K562 (cell line): ENCODE data around the gene HOXD1. TPM values are rescaled to one million over a fixed set of nuclear protein-coding genes. Genes with fewer than 3 reads are reported as not detected.

ENCODE experiments used
- ATAC-seq: fragments of 200-7000 bp; cut with Tn5 transposase; 3 replicates; pipeline ENCODE4 v1.9.1; 2020; ENCODE audit warnings: moderate library complexity
- Bru-seq: library from RNA; stranded (reverse); fragments of 400-500 nt; gene quantifications from one replicate; lab custom pipeline; 2021; lab: Mats Ljungman, UMichigan
- BruChase-seq, 2 experiments: library from RNA; stranded (reverse); fragments of 400-500 nt; gene quantifications; one replicate each; lab custom pipeline; 2021; lab: Mats Ljungman, UMichigan
- BruUV-seq: library from RNA; stranded (reverse); fragments of 400-500 nt; replicated peaks from 2 replicates; lab custom pipeline; 2021; lab: Mats Ljungman, UMichigan
- CTCF ChIA-PET: fragments of 300-600 bp; formaldehyde crosslinking; extraction: SDS; loops from one replicate; lab custom pipeline; 2021; ENCODE audit warnings: low intra/inter-chr PET ratio; lab: Yijun Ruan, JAX
- POLR2A ChIA-PET: fragments of 300-600, 350-650 bp; sonication (Branson Sonifier 250); formaldehyde crosslinking; extraction: SDS; loops from one replicate; lab custom pipeline; 2021; ENCODE audit warnings: antibody characterized with exemption, inconsistent platforms; lab: Yijun Ruan, JAX
- DNase-seq, 4 experiments: peaks; one replicate each; pipeline versions ENCODE4 v3.0.0 to v3.0.0-alpha.2; 2011 to 2018; ENCODE audit warnings: low spot score in 3 of 4, mixed read lengths in 3 of 4; ENCODE audit errors: extremely low read depth in 1 of 4
- FAIRE-seq: peaks from 2 replicates; lab custom pipeline; 2011; peaks lifted over from hg19 to GRCh38; lab: Jason Lieb, UNC
- H2AFZ ChIP-seq: 2 replicates; pipeline ENCODE4 v1.6.0; 2011; ENCODE audit warnings: low read depth, low read length, control low read depth, inconsistent platforms
- H3K27ac ChIP-seq: fragments of 200-600 bp; 3 replicates; pipeline ENCODE4 v1.8.0; 2011; ENCODE audit warnings: low read depth, mild to moderate bottlenecking, control low read depth, inconsistent platforms, low read length, moderate library complexity, mixed read lengths; ENCODE audit errors: extremely low read depth
- H3K27me3 ChIP-seq, 2 experiments: fragments of 300-600 bp in 1 of 2; 2 replicates in 1 of 2; 3 replicates in 1 of 2; pipeline versions ENCODE4 v1.6.0 to v1.8.0; 2011; ENCODE audit warnings: inconsistent platforms in 2 of 2, low read length in 2 of 2, mild to moderate bottlenecking in 1 of 2, mixed read lengths in 1 of 2, moderate library complexity in 1 of 2; ENCODE audit not compliant: control insufficient read depth in 2 of 2, insufficient read depth in 2 of 2
- H3K36me3 ChIP-seq: fragments of 300-600 bp; 3 replicates; pipeline ENCODE4 v1.8.0; 2011; ENCODE audit warnings: mild to moderate bottlenecking, low read length, inconsistent platforms; ENCODE audit not compliant: control insufficient read depth, insufficient read depth
- H3K4me1 ChIP-seq, 2 experiments: fragments of 200-600 bp in 1 of 2; replicated peaks in 1 of 2; 2 replicates in 1 of 2; 3 replicates in 1 of 2; pipeline versions ENCODE4 v1.5.1 to v1.8.0; 2011; ENCODE audit warnings: inconsistent platforms in 2 of 2, low read length in 2 of 2, mild to moderate bottlenecking in 1 of 2, mixed read lengths in 1 of 2, moderate library complexity in 1 of 2; ENCODE audit not compliant: control insufficient read depth in 2 of 2, insufficient read depth in 2 of 2
- H3K4me2 ChIP-seq: 2 replicates; pipeline ENCODE4 v1.6.1; 2011; ENCODE audit warnings: low read length, control low read depth, inconsistent platforms, mixed read lengths; ENCODE audit not compliant: insufficient read depth
- H3K4me3 ChIP-seq: fragments of 200-600 bp; sonication (generic), shearing (Covaris generic); 2 replicates; pipeline ENCODE4 v1.5.1; 2016; ENCODE audit warnings: control low read depth, inconsistent platforms
- H3K79me2 ChIP-seq: fragments of 200-600 bp; 3 replicates; pipeline ENCODE4 v1.8.0; 2011; ENCODE audit warnings: low read length, inconsistent platforms; ENCODE audit not compliant: control insufficient read depth, insufficient read depth
- H3K9ac ChIP-seq, 2 experiments: 2 replicates each; pipeline versions ENCODE4 v1.6.0 to v1.6.1; 2011; ENCODE audit warnings: low read depth in 2 of 2, low read length in 2 of 2, control low read depth in 1 of 2, inconsistent platforms in 1 of 2, mild to moderate bottlenecking in 1 of 2, mixed read lengths in 1 of 2; ENCODE audit not compliant: insufficient read depth in 1 of 2
- H3K9me1 ChIP-seq: one replicate; pipeline ENCODE4 v1.6.0; 2011; ENCODE audit warnings: inconsistent platforms, mild to moderate bottlenecking, low read length, moderate library complexity; ENCODE audit not compliant: control insufficient read depth, insufficient read depth
- H3K9me3 ChIP-seq: replicated peaks from 2 replicates; pipeline ENCODE4 v1.5.1; 2011; ENCODE audit warnings: low read depth, low read length, inconsistent platforms; ENCODE audit not compliant: control insufficient read depth, insufficient read depth
- H4K20me1 ChIP-seq: replicated peaks from 2 replicates; pipeline ENCODE4 v1.6.1; 2011; ENCODE audit warnings: low read length, inconsistent platforms, mixed read lengths; ENCODE audit not compliant: control insufficient read depth, insufficient read depth
- ELF1 ChIP-seq: fragments of 200-800 bp; sonication (Bioruptor generic); IDR thresholded peaks from 2 replicates; pipeline ENCODE4 v1.6.1; 2016; ENCODE audit warnings: missing genetic modification characterization, missing compliant biosample characterization
- MEIS2 ChIP-seq: fragments of 450-650 bp; IDR thresholded peaks from 2 replicates; pipeline ENCODE4 v1.6.1; 2014; ENCODE audit warnings: mild to moderate bottlenecking; ENCODE audit not compliant: partially characterized antibody
- RBM25 ChIP-seq: fragments of 200-400 bp; formaldehyde crosslinking; IDR thresholded peaks from 2 replicates; pipeline ENCODE4 v1.6.1; 2018; ENCODE audit warnings: low read length, low read depth, moderate library complexity; ENCODE audit not compliant: severe bottlenecking
- TSHZ1 ChIP-seq: fragments of 250-450 bp; sonication (Bioruptor Pico); IDR thresholded peaks from 2 replicates; pipeline ENCODE4 v1.4.0; 2020; ENCODE audit warnings: mild to moderate bottlenecking, moderate library complexity
- USF2 ChIP-seq: sonication (generic); formaldehyde crosslinking; IDR thresholded peaks from 2 replicates; pipeline ENCODE4 v1.5.0; 2020; ENCODE audit warnings: missing genetic modification reagents
- ZHX1 ChIP-seq: fragments of 150-350 bp; conservative IDR thresholded peaks from 2 replicates; pipeline ENCODE4 v1.6.1; 2014; ENCODE audit warnings: low read length
- ZNF280B ChIP-seq: fragments of 250-450 bp; sonication (Bioruptor Pico); IDR thresholded peaks from 2 replicates; pipeline ENCODE4 v1.5.1; 2021; ENCODE audit warnings: mild to moderate bottlenecking
- WGBS: fragments of 100-300 bp; shearing (Covaris generic); methylation state at CpG from one replicate; pipeline ENCODE4 v1.1.6; 2016; ENCODE audit warnings: low coverage, mixed read lengths; ENCODE audit not compliant: insufficient coverage; ENCODE audit errors: missing lambda C conversion rate; 5-methylcytosine and 5-hydroxymethylcytosine counted together
- in situ Hi-C: fragments of 300-500 bp; cut with MboI; formaldehyde crosslinking; loops from 4 replicates; pipeline ENCODE4 v1.15.0; 2018; ENCODE audit warnings: inconsistent platforms, mixed read lengths
- intact Hi-C: fragments of 100-400 bp; cut with micrococcal nuclease; formaldehyde crosslinking; loops from 2 replicates; pipeline ENCODE4 v1.14.2; 2022
- long read RNA-seq, 3 experiments: library from polyadenylated mRNA in 2 of 3; library from RNA in 1 of 3; unstranded in 2 of 3; stranded (forward) in 1 of 3; transcript quantifications; one replicate each; pipeline ENCODE4 v2.0.0, GENCODE V29; 2019 to 2022
- polyA minus RNA-seq, 3 experiments: library from RNA; depleted of rRNA, polyadenylated mRNA; stranded (reverse); fragments of >200 nt; gene quantifications; 2 replicates each; pipeline ENCODE4 v1.2.3, GENCODE V29; 2011
- polyA plus RNA-seq, 8 experiments: library from polyadenylated mRNA; depleted of rRNA in 4 of 8; stranded (reverse) in 5 of 8; unstranded in 3 of 8; fragments of >200 nt; fragmentation: Nextera tagmentation in 2 of 8; fragmentation: Illumina TruSeq in 1 of 8; extraction: Ambion mirVana in 2 of 8; extraction: Trizol in 1 of 8; gene quantifications; 2 replicates each; pipeline versions ENCODE4 v1.2.1 to v1.2.3, GENCODE V29; 2011 to 2014; ENCODE audit warnings: inconsistent platforms in 1 of 8, missing spikeins in 1 of 8
- total RNA-seq, 7 experiments: library from RNA; depleted of rRNA in 6 of 7; stranded (reverse); fragments of >200 nt in 6 of 7; fragmentation: Illumina TruSeq in 2 of 7; extraction: Trizol in 2 of 7; gene quantifications; 2 replicates each; pipeline versions ENCODE4 v1.2.1 to v1.2.3, GENCODE V29; 2011 to 2021; ENCODE audit warnings: low replicate concordance in 1 of 7

Gene HOXD1
- not detected in 2 replicates for total RNA-seq (2011; cell fraction: chromatin; rRNA removed; ENCODE audit: low replicate concordance)
- not detected in 2 replicates for total RNA-seq (2011; cell fraction: nucleolus; rRNA removed)
- not detected in 2 replicates for total RNA-seq (2011; cell fraction: nucleoplasm; rRNA removed)
- not detected in 2 replicates for total RNA-seq (2014; rRNA removed)
- total RNA-seq (2014; rRNA removed; fragmentation: Illumina TruSeq; extraction: Trizol), result not detected in 2 replicates
- not detected in 2 replicates for total RNA-seq (2015; rRNA removed; fragmentation: Illumina TruSeq; extraction: Trizol)
- not detected in 2 replicates for total RNA-seq (2021)
- polyA plus RNA-seq (2011; rRNA removed), result not detected in 2 replicates
- 0.03 TPM in 1 of 2 replicates, not detected in the other for polyA plus RNA-seq (2011; cell fraction: cytosol; rRNA removed)
- polyA plus RNA-seq (2011; cell fraction: nucleus; rRNA removed), result not detected in 2 replicates
- not detected in 2 replicates for polyA plus RNA-seq (2012)
- polyA plus RNA-seq (2014; fragmentation: Illumina TruSeq; extraction: Trizol), result not detected in 2 replicates
- polyA plus RNA-seq (2014; fragmentation: Nextera tagmentation; extraction: Ambion mirVana), result not detected
- polyA plus RNA-seq (2014; rRNA removed), result not detected in 2 replicates
- polyA minus RNA-seq (2011; rRNA and poly(A)+ RNA removed), result not detected in 2 replicates
- polyA minus RNA-seq (2011; cell fraction: cytosol; rRNA and poly(A)+ RNA removed), result not detected in 2 replicates
- polyA minus RNA-seq (2011; cell fraction: nucleus; rRNA and poly(A)+ RNA removed), result not detected in 2 replicates
- not detected for Bru-seq, nascent RNA
- not detected for BruChase-seq, experiment 1, labeled RNA remaining after a 2-hour chase
- not detected for BruChase-seq, experiment 2, labeled RNA remaining after a 6-hour chase
- long read RNA-seq, experiment 1, result 0 reads
- long read RNA-seq, experiment 2, result 0 reads
- long read RNA-seq, experiment 3, result 0 reads

- Histone ChIP-seq H3K9ac (no peak within 1 kb of the TSS; a peak in 1 of 4 replicates), H3K79me2 (no peaks in the 10 kb centered on the region), H3K4me2 (no peak within 1 kb of the TSS; the same call in 1 of the 2 replicates), H2AFZ (no peak within 1 kb of the TSS), H3K36me3 (no peaks in the 10 kb centered on the region), H3K9me1 (no peaks in the 10 kb centered on the region), H3K4me3 (no peak within 1 kb of the TSS), H3K27me3 (peaks cover 41 to 56% of the 10 kb centered on the region in 2 experiments), H3K4me1 (peaks cover 0 to 13% of the 10 kb centered on the region in 2 experiments; a peak in 2 of 5 replicates), H3K9me3 (no peaks in the 10 kb centered on the region), H4K20me1 (no peaks in the 10 kb centered on the region), H3K27ac (no peak within 1 kb of the TSS)
- 19% methylated on average over 57 of the region's 68 CpGs for WGBS
- no TSS peak for BruUV-seq
- DNase-seq (peak in 3 of 4 experiments; percentile 42 to 57 (median 53)), ATAC-seq (peak; percentile 49; the same call in 2 of the 3 replicates), FAIRE-seq (no peak)
- intact Hi-C loops, result no loop called here
- CTCF ChIA-PET, result no interaction called here
- POLR2A ChIA-PET, result interaction anchor here (1.4 kb wide), 1 partner anchor 8 kb away, joined by 3 read pairs; no protein-coding TSS in a partner anchor
- in situ Hi-C loops, result no loop called here
- peak; percentile 27 for TF ChIP-seq RBM25
- TF ChIP-seq USF2, result peak; percentile 58
- no peak for TF ChIP-seq ZNF280B
- no peak for TF ChIP-seq ELF1
- TF ChIP-seq ZHX1, result no peak
- no peak for TF ChIP-seq MEIS2
- no peak for TF ChIP-seq TSHZ1 (CRISPR knock-in tag)
These were observed at the start of gene HOXD1 for GRCh38 chr2:176187899-176188773. Gene HOXD1 (plus strand): TSS chr2:176188668. CDS start chr2:176188802, 134 bp downstream.
